ENCODE results near the gene SLC16A3.

SLC16A3 gene

DNA sequence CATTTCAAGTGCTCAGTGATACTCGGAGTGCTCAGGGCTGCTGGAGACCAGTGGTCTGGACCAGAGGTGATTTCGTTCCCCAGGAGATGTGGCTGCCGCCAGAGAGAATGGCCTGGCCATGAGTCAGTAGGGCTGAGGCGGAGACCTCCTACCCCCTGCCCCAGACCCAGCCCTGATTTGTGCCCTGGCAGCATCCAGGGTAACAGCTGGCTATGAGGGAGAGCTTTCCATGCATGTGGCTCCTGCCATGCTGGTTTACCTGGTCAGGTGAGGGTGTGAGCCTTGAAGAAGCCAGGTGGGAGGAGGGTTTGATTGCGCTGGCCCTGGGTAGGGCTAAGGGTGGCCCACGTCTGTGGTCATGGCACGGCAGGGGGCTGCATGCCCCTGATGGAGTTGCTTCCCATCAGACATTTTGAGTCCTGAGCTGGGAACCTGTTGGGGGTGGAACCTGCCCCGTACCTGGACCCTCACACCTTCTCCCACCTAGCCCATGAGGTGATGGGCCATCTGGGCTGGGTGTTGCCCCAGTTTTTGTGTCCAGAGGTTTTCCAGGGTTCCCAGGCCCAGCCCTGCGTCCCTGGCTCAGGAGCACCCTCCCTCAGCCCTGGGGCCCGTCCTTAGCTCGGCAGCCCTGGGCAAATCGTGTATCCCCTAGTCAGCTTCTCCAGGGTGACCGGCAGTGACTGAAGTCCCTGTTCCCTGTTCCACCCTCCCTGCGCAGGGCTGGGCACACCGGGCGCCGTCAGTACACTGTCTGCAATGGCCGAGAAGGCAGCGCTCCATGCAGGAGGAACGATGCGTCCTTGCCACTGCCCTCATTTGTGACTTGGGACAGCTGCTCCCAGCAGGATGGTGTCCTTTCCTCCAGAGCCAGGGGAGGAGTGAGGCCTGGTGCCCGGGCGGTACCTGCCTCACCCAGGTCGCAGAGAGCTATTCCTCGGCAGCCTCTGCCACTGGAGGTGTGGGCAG lies 53.7 kb downstream of the SLC16A3 start:
- no peak for TF ChIP-seq EZH2phosphoT487 (IDR thresholded peaks at IDR 0.05; ENCODE audit: low read depth)
- TF ChIP-seq, protein P1, sequence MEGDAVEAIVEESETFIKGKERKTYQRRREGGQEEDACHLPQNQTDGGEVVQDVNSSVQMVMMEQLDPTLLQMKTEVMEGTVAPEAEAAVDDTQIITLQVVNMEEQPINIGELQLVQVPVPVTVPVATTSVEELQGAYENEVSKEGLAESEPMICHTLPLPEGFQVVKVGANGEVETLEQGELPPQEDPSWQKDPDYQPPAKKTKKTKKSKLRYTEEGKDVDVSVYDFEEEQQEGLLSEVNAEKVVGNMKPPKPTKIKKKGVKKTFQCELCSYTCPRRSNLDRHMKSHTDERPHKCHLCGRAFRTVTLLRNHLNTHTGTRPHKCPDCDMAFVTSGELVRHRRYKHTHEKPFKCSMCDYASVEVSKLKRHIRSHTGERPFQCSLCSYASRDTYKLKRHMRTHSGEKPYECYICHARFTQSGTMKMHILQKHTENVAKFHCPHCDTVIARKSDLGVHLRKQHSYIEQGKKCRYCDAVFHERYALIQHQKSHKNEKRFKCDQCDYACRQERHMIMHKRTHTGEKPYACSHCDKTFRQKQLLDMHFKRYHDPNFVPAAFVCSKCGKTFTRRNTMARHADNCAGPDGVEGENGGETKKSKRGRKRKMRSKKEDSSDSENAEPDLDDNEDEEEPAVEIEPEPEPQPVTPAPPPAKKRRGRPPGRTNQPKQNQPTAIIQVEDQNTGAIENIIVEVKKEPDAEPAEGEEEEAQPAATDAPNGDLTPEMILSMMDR (IDR thresholded peaks at IDR 0.05; ENCODE audit: low read depth, low read length) = no peak
- Histone ChIP-seq H3K4me3 (ENCODE audit: low read length) (no peak overlapping the region), H2AFZ (ENCODE audit: low read depth, low read length) (no peak overlapping the region), H3K27me3 (ENCODE audit: low read depth, low read length) (no peaks in the 10 kb centered on the region), H3K27ac (ENCODE audit: low read length) (no peak overlapping the region), H3K4me1 (ENCODE audit: low read length) (peaks cover 21% of the 10 kb centered on the region), H3K36me3 (replicated peaks; ENCODE audit: low read depth, low read length) (no peaks in the 10 kb centered on the region), H3K9me3 (ENCODE audit: insufficient read depth, low read length) (no peaks in the 10 kb centered on the region), H3K4me2 (ENCODE audit: low read length) (no peak overlapping the region), H3K79me2 (ENCODE audit: low read length) (no peaks in the 10 kb centered on the region), H4K20me1 (ENCODE audit: insufficient read depth, low read length) (no peaks in the 10 kb centered on the region), H3K9ac (ENCODE audit: low read length) (no peak overlapping the region)

GRCh38 chr17:82283208-82283749 lies 54.4 kb downstream of the SLC16A3 start:
- no peaks in the 10 kb centered on the region for H3K9me3 ChIP-seq (ENCODE audit: insufficient read depth, low read length)
- no peak overlapping the region for H2AFZ ChIP-seq (ENCODE audit: low read depth, low read length)
- H3K27me3 ChIP-seq (ENCODE audit: low read depth, low read length) = no peaks in the 10 kb centered on the region
- no peak overlapping the region for H3K4me3 ChIP-seq (ENCODE audit: low read length)
- no peaks in the 10 kb centered on the region for H3K79me2 ChIP-seq (ENCODE audit: low read length)
- no peaks in the 10 kb centered on the region for H3K36me3 ChIP-seq (replicated peaks; ENCODE audit: low read depth, low read length)
- no peak overlapping the region for H3K4me2 ChIP-seq (ENCODE audit: low read length)
- H4K20me1 ChIP-seq (ENCODE audit: insufficient read depth, low read length) = no peaks in the 10 kb centered on the region
- H3K4me1 ChIP-seq (ENCODE audit: low read length) = peaks cover 22% of the 10 kb centered on the region
- no peak overlapping the region for H3K9ac ChIP-seq (ENCODE audit: low read length)
- TF ChIP-seq, protein P1 (IDR thresholded peaks at IDR 0.05; ENCODE audit: low read depth, low read length) = no peak
- TF ChIP-seq EZH2phosphoT487 (IDR thresholded peaks at IDR 0.05; ENCODE audit: low read depth) = no peak
- no peak overlapping the region for H3K27ac ChIP-seq (ENCODE audit: low read length)

- no peak overlapping the region for H3K9ac ChIP-seq (ENCODE audit: low read length)
- H3K27ac ChIP-seq (ENCODE audit: low read length) = no peak overlapping the region
Observed at GRCh38 chr17:82285141-82285540, 56.3 kb downstream of the SLC16A3 start.

More at GRCh38 chr17:82285141-82285540, 56.3 kb downstream of the SLC16A3 start:
- Histone ChIP-seq H3K36me3 (replicated peaks; ENCODE audit: low read depth, low read length) (no peaks in the 10 kb centered on the region), H3K4me3 (ENCODE audit: low read length) (no peak overlapping the region), H3K4me1 (ENCODE audit: low read length) (peaks cover 10% of the 10 kb centered on the region), H3K9me3 (ENCODE audit: insufficient read depth, low read length) (no peaks in the 10 kb centered on the region), H3K4me2 (ENCODE audit: low read length) (no peak overlapping the region), H2AFZ (ENCODE audit: low read depth, low read length) (no peak overlapping the region), H3K79me2 (ENCODE audit: low read length) (no peaks in the 10 kb centered on the region), H3K27me3 (ENCODE audit: low read depth, low read length) (no peaks in the 10 kb centered on the region), H4K20me1 (ENCODE audit: insufficient read depth, low read length) (no peaks in the 10 kb centered on the region)
- no peak for TF ChIP-seq EZH2phosphoT487 (IDR thresholded peaks at IDR 0.05; ENCODE audit: low read depth)
- TF ChIP-seq, protein P1 (IDR thresholded peaks at IDR 0.05; ENCODE audit: low read depth, low read length) = no peak

Data from OCI-LY3 (cell line).